Measurements from ENCODE around the gene GAS1.

GAS1 gene

GRCh38 chr9:86968258-86968920 lies 21.1 kb upstream of the GAS1 start:
- TF ChIP-seq ZNF70 (CRISPR knock-in tag; IDR thresholded peaks at IDR 0.05): no peak
- no peak for TF ChIP-seq POU6F1 (CRISPR knock-in tag; IDR thresholded peaks at IDR 0.05; ENCODE audit: borderline replicate concordance, low read depth)
- no peak for TF ChIP-seq ZFP3 (CRISPR knock-in tag; IDR thresholded peaks at IDR 0.05)
- TF ChIP-seq BACH2 (CRISPR knock-in tag; IDR thresholded peaks at IDR 0.05; ENCODE audit: borderline replicate concordance): no peak
- TF ChIP-seq TSHZ2 (CRISPR knock-in tag; IDR thresholded peaks at IDR 0.05): no peak
- TF ChIP-seq RARB (CRISPR knock-in tag; IDR thresholded peaks at IDR 0.05): no peak
- TF ChIP-seq ZNF565 (CRISPR knock-in tag; conservative IDR thresholded peaks at IDR 0.05; ENCODE audit: low read depth): no peak

GRCh38 chr9:86966852-86967511 lies 19.7 kb upstream of the GAS1 start:
- no peak for TF ChIP-seq ZNF8 (CRISPR knock-in tag; IDR thresholded peaks at IDR 0.05)
- TF ChIP-seq TOX (CRISPR knock-in tag; IDR thresholded peaks at IDR 0.05; ENCODE audit: borderline replicate concordance): no peak
- no peak for TF ChIP-seq ZNF565 (CRISPR knock-in tag; conservative IDR thresholded peaks at IDR 0.05; ENCODE audit: low read depth)
- no peak for TF ChIP-seq POU6F1 (CRISPR knock-in tag; IDR thresholded peaks at IDR 0.05; ENCODE audit: borderline replicate concordance, low read depth)
- no peak for TF ChIP-seq ISL1 (CRISPR knock-in tag; IDR thresholded peaks at IDR 0.05)
- no peak for TF ChIP-seq TSHZ2 (CRISPR knock-in tag; IDR thresholded peaks at IDR 0.05)
- no peak for TF ChIP-seq SNAI2 (CRISPR knock-in tag; IDR thresholded peaks at IDR 0.05)
- no peak for TF ChIP-seq ARNTL (CRISPR knock-in tag; IDR thresholded peaks at IDR 0.05; ENCODE audit: borderline replicate concordance, low read depth)
- TF ChIP-seq CSDC2 (CRISPR knock-in tag; IDR thresholded peaks at IDR 0.05): no peak
- TF ChIP-seq ESRRG (CRISPR knock-in tag; IDR thresholded peaks at IDR 0.05): no peak
- no peak for TF ChIP-seq OSR1 (CRISPR knock-in tag; IDR thresholded peaks at IDR 0.05)
- TF ChIP-seq ZNF70 (CRISPR knock-in tag; IDR thresholded peaks at IDR 0.05): no peak
- TF ChIP-seq TCF4 (CRISPR knock-in tag; IDR thresholded peaks at IDR 0.05; ENCODE audit: borderline replicate concordance): no peak
- no peak for TF ChIP-seq ZFP30 (CRISPR knock-in tag; IDR thresholded peaks at IDR 0.05)
- TF ChIP-seq PPARA (CRISPR knock-in tag; IDR thresholded peaks at IDR 0.05; ENCODE audit: borderline replicate concordance): no peak
- no peak for TF ChIP-seq GLIS3 (CRISPR knock-in tag; IDR thresholded peaks at IDR 0.05)
- TF ChIP-seq CSRNP3 (CRISPR knock-in tag; IDR thresholded peaks at IDR 0.05): no peak
- no peak for TF ChIP-seq ZFP3 (CRISPR knock-in tag; IDR thresholded peaks at IDR 0.05)
- no peak for TF ChIP-seq RARB (CRISPR knock-in tag; IDR thresholded peaks at IDR 0.05)
- ATAC-seq: no peak

More at GRCh38 chr9:86968258-86968920, 21.1 kb upstream of the GAS1 start:
- no peak for ATAC-seq

Measured in SK-N-SH treated with all-trans-retinoic acid at 6 μM for 48 hours (cell line).